ENCODE results near the gene DNAJC18. TPM values are rescaled to one million over a fixed set of nuclear protein-coding genes. Genes with fewer than 3 reads are reported as not detected.
A peak's percentile ranks its signal among the peaks of the same experiment; 100 is the strongest.

The DNAJC18 gene
- total and polyA plus RNA-seq, 2 experiments from 2014 or later, result 10.6 to 14.4 TPM

DNA sequence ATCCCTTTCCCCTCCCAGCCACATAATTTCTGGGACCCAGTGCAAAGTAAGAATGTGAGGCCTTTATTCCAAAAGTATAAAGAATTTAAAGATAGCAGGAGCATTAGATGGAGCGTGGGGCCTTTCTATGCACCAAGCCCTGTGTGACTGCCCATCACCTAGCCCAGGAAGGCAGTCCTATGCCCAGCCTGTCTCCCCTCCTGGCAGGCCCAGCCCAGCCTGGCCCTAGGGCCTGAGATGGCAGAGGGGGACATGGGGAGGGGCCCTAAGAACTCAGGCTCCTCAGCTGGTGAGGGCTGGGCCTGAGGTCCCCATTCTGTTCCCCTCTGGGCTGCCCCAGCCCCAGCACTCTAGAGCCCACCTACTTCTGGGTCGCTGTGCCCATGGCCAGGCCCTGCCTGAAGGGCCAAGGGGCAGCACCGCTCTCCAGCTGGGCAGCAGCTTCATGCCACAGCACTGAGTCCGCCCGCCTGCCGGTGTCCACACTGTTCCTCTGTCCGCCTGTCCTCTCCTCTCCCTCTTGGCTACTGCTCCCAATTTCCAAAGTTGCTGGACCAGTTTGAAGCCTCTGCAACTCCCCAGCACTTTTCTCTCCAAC lies 55.2 kb downstream of the DNAJC18 start:
- H3K4me1 ChIP-seq (ENCODE audit: insufficient read depth), result peaks cover 19% of the 10 kb centered on the region
- H3K9me2 ChIP-seq (replicated peaks; ENCODE audit: insufficient read depth), result no peaks in the 10 kb centered on the region
- H2AFZ ChIP-seq, result no peak overlapping the region
- H3K9me3 ChIP-seq (ENCODE audit: low read depth), result no peaks in the 10 kb centered on the region
- H3K27me3 ChIP-seq, result no peaks in the 10 kb centered on the region
- H3K36me3 ChIP-seq (replicated peaks; ENCODE audit: insufficient read depth, low read depth), result no peaks in the 10 kb centered on the region
- H4K20me1 ChIP-seq (ENCODE audit: insufficient read depth, poor library complexity, severe bottlenecking), result no peaks in the 10 kb centered on the region
- DNase-seq (ENCODE audit: low spot score), result no peak
- H3K79me2 ChIP-seq, result no peaks in the 10 kb centered on the region
- 84% methylated on average over 7 of the region's 7 CpGs for WGBS (ENCODE audit: low lambda C conversion rate, missing lambda C conversion rate)
- TF ChIP-seq, protein P1, sequence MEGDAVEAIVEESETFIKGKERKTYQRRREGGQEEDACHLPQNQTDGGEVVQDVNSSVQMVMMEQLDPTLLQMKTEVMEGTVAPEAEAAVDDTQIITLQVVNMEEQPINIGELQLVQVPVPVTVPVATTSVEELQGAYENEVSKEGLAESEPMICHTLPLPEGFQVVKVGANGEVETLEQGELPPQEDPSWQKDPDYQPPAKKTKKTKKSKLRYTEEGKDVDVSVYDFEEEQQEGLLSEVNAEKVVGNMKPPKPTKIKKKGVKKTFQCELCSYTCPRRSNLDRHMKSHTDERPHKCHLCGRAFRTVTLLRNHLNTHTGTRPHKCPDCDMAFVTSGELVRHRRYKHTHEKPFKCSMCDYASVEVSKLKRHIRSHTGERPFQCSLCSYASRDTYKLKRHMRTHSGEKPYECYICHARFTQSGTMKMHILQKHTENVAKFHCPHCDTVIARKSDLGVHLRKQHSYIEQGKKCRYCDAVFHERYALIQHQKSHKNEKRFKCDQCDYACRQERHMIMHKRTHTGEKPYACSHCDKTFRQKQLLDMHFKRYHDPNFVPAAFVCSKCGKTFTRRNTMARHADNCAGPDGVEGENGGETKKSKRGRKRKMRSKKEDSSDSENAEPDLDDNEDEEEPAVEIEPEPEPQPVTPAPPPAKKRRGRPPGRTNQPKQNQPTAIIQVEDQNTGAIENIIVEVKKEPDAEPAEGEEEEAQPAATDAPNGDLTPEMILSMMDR (IDR thresholded peaks at IDR 0.05; ENCODE audit: poor library complexity), result no peak
- TF ChIP-seq EZH2phosphoT487 (IDR thresholded peaks at IDR 0.05; ENCODE audit: low read depth, severe bottlenecking, unreplicated experiment) (no peak), EZH2 (IDR thresholded peaks at IDR 0.05; ENCODE audit: borderline replicate concordance) (no peak)
- no peak overlapping the region for H3K27ac ChIP-seq
- peak overlapping the region; percentile 62 for H3K4me2 ChIP-seq
- H3K4me3 ChIP-seq, result no peak overlapping the region

DNA sequence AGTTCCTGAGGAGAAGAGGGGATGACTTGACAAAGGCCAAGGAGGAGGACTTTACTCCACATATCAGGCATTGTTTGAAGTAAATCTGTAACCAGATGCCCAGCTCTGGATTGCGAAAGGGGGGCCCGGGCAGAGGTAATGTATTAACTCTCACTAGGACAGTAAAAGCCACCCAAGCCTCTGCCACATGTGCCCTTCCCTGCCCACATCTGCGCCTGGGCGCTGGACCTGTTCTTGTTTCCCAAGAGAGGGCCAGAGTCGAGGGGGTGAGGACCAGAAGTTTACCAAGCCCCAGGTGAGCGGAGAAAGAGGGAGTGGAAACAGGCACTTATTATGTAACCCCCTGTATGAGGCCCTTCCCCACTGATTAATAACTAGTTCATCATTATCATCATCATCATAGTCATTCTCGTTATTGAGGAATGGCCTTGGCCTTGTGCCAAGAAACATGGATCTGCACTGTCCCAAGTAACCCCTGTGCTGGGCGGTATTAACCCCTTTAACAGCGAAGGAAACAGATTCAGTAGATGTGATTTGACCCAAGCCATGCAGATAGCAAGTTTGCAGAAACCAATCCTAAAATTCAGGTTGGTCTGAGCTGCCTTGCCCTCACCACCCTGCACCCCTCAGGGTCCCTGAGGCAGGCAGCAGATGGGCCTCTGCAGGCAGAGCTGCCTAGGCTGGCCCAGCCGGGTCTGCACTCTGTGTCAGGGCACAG lies 55.9 kb downstream of the DNAJC18 start, which contains the start of gene SLC23A1:
Gene SLC23A1 (minus strand): TSS at position 23 of the 718 bp plus-strand sequence. CDS start 44 bp downstream, outside the sequence.
- no peaks in the 10 kb centered on the region for H3K9me2 ChIP-seq (replicated peaks; ENCODE audit: insufficient read depth)
- WGBS (ENCODE audit: low lambda C conversion rate, missing lambda C conversion rate), result 61% methylated on average over 10 of the region's 10 CpGs
- peak within 1 kb of the TSS; percentile 62 for H3K4me2 ChIP-seq
- no peaks in the 10 kb centered on the region for H3K36me3 ChIP-seq (replicated peaks; ENCODE audit: insufficient read depth, low read depth)
- peak within 1 kb of the TSS; percentile 65 for H3K27ac ChIP-seq
- no peak within 1 kb of the TSS for H3K4me3 ChIP-seq
- no peaks in the 10 kb centered on the region for H4K20me1 ChIP-seq (ENCODE audit: insufficient read depth, poor library complexity, severe bottlenecking)
- H3K4me1 ChIP-seq (ENCODE audit: insufficient read depth), result peaks cover 19% of the 10 kb centered on the region
- H2AFZ ChIP-seq, result no peak within 1 kb of the TSS
- peak; percentile 64 for DNase-seq (ENCODE audit: low spot score)
- no peaks in the 10 kb centered on the region for H3K9me3 ChIP-seq (ENCODE audit: low read depth)
- H3K79me2 ChIP-seq, result no peaks in the 10 kb centered on the region
- TF ChIP-seq EZH2phosphoT487 (IDR thresholded peaks at IDR 0.05; ENCODE audit: low read depth, severe bottlenecking, unreplicated experiment), result no peak
- no peak for TF ChIP-seq EZH2 (IDR thresholded peaks at IDR 0.05; ENCODE audit: borderline replicate concordance)
- TF ChIP-seq, protein P1 (IDR thresholded peaks at IDR 0.05; ENCODE audit: poor library complexity), result no peak
- H3K27me3 ChIP-seq, result no peaks in the 10 kb centered on the region

DNA sequence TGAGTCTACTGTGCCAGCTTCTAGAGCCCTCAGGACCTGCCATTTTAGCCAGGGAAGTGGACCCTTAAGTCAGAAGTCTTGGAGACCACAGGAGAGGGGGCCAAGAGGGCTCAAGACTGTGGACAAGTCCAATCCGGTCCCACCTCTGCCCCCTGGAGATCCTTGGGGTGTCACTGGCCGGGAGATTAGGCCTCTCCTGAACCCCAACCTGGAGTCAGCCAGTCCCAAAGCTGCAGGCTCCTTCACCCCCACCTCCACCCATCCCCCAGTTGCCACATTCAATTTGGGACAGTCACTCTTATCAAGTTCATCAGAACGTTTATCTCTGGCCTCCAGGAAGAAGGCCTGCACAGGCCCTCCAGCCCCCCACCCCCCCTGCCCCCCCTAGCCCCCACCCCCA lies 56.5 kb downstream of the DNAJC18 start:
- no peaks in the 10 kb centered on the region for H3K79me2 ChIP-seq
- TF ChIP-seq EZH2 (IDR thresholded peaks at IDR 0.05; ENCODE audit: borderline replicate concordance), result no peak
- TF ChIP-seq, protein P1 (IDR thresholded peaks at IDR 0.05; ENCODE audit: poor library complexity), result no peak
- no peak for TF ChIP-seq EZH2phosphoT487 (IDR thresholded peaks at IDR 0.05; ENCODE audit: low read depth, severe bottlenecking, unreplicated experiment)
- peaks cover 19% of the 10 kb centered on the region for H3K4me1 ChIP-seq (ENCODE audit: insufficient read depth)
- peak overlapping the region; percentile 65 for H3K27ac ChIP-seq
- no peak overlapping the region for H3K4me3 ChIP-seq
- H3K36me3 ChIP-seq (replicated peaks; ENCODE audit: insufficient read depth, low read depth), result no peaks in the 10 kb centered on the region
- H3K9me3 ChIP-seq (ENCODE audit: low read depth), result no peaks in the 10 kb centered on the region
- no peaks in the 10 kb centered on the region for H3K27me3 ChIP-seq
- H3K9me2 ChIP-seq (replicated peaks; ENCODE audit: insufficient read depth), result no peaks in the 10 kb centered on the region
- DNase-seq (ENCODE audit: low spot score), result no peak
- H2AFZ ChIP-seq, result no peak overlapping the region
- H3K4me2 ChIP-seq, result peak overlapping the region; percentile 62
- 55% methylated on average over 3 of the region's 3 CpGs for WGBS (ENCODE audit: low lambda C conversion rate, missing lambda C conversion rate)
- H4K20me1 ChIP-seq (ENCODE audit: insufficient read depth, poor library complexity, severe bottlenecking), result no peaks in the 10 kb centered on the region

Data from hepatocyte (in vitro differentiated cells).